GM21528 (cell line): ENCODE data around the gene FBXO3.

Source experiments
- ATAC-seq: cut with Tn5 transposase; IDR thresholded peaks from one replicate; pipeline ENCODE4 v1.9.1; 2021; ENCODE audit warnings: mild to moderate bottlenecking, moderate library complexity; ENCODE audit not compliant: unreplicated experiment, low FRiP score

FBXO3 gene

DNA sequence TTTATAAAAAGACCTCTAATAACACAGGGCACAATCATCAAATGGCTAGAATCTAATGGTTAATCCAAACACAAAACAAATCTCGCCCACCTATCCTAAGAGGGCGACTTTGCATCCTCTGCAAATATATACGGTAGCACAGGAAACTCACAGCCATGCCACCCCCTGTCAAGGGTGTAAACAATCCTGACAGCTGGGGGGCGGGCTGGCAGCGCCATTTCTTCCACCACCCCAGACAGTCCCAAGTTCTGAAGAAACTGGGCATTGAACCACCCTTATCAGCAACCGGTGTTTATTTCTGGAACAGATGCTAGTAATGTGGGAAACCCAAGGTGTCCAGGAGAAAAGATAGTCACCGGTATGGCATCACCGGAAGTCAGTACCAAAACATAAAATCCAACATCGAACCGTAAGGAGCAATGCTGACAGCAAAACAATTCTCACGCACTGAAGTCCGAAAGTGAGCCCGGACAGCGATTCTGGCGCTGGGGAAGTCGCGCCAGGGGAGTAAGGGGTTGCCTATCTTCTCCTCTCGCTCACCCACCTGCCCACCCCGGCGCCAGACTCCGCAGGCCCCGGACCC is 825 bp downstream of the FBXO3 start:
- ATAC-seq, result peak; percentile 23

DNA sequence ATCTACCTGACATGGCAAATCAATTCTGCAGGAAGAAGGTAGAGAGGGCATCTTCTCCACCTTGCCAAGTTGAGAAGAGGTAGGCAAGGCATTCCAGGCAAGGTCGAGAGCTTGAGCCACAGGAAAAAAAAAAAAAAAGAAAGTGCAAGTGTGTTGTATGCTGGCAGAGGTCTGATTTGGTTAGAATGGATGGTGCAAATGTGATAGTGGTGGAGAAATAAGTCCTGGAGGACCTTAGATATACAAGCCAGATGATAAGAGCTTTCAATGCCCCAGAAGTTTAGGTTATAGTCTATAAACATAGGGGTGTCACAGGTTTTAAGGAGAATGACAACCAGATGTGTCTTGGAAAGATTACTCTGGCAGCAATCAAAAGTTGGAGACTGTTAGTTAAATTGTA is 1.4 kb downstream of the FBXO3 start:
- no peak for ATAC-seq

DNA sequence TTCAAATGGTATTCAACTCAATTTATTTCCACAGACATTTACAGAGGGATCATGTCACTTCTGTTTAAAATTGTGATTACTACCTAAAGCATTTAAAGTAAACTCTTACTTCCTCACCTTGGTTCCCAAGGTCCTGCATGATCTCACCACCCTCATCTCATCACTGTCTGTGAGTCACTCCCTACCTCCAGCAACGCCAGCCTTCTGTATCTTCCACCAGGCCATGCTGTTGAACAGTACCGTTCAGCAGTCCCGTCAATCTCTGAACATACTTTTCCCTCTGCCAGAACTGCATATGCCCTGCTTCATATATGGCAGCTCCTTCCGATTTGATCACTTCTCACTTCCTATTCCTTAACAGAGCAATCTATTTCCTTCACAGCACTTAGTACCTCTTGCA is 2.0 kb downstream of the FBXO3 start:
- ATAC-seq, result no peak

DNA sequence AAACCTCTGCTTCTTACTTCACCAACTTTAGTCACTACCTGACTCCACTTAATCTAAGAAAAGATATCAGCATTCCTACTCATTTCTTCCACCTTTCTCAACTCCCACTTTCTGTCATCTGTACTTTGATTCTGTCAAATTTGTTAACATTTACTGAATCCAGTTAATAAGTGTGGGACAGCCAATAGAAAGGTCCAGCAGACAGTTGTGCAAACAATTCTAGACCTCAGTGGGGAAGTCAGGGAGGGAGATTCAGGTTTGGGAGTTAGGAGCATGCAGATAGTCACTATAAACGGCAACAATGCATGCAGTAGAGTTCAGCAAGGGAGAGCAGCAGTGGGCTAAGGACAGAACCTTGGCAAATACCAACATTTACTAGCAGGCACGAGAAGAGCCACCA is 4.1 kb downstream of the FBXO3 start:
- no peak for ATAC-seq

DNA sequence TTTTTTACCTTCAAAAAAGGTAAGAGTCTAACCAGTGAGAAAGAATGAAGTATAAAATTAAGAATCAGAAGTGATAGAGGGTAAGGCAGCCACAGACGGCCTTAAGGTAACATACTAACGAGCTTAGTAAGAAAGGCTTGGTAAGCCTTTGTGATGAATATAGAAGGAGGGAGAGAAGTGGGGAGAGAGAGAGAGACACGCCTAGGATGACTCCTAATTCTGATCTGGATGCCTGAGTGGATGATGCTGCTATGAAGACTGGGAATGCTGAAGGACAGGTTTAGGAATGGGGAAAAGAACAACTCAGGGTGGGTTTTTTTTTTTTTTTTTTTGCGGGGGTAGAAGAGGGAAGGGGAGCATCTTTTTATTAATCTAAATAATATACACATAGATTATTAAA is 4.8 kb downstream of the FBXO3 start:
- ATAC-seq, result no peak

DNA sequence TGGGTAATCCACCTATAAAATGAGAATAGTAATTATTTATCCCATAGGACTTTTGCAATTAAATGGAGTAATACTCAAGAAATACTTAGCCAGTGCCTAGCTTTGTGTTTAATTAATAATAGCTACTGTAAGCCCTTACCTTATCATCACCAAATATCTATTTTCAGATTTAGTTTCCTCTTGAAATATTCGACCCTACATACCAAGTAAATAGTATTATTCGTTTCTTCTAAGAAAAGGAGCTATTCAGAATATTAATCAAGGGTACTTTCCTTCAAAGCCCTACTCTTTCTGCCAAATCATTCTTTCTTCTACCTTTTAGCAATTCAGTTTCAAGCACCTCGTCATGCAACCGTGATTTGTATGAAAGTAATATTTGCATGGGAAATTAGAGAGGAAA is 6.7 kb downstream of the FBXO3 start:
- no peak for ATAC-seq

DNA sequence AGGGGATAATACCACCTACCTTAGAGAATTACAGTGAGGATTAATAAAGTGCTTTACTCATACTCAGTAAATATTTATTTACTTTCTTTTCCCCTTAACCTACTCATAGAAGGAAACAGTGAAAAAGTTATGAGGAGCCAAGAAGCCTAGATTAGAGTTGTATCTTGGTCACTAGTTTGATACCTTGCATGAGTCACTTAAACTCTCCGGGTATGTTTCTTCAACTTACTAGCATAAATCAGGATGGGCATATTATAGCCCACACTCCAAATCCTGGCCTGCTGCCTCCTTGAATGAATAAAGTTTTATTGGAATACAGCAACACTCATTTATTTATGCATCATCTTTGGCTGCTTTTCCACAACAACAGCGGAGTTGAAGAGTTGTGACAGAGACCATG is 8.2 kb downstream of the FBXO3 start:
- ATAC-seq, result no peak

DNA sequence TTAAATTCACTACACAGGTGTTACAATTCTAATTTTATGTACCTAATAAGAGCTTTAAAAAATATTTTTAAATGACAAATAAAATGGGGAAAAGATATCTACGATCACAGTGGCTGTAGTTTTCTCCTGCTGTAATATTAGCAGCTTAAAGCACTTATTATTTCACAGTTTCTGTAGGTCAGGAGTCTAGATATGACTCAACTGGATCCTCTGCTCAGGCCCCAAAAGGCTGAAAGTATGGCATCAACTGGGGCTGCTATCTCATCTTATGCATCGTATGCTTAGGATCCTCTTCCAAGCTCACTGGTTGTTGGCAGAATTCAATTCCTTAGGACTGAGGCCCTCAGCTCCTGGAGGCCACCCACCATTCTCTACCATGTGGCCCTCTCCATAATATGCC is 12.8 kb downstream of the FBXO3 start:
- ATAC-seq, result no peak

DNA sequence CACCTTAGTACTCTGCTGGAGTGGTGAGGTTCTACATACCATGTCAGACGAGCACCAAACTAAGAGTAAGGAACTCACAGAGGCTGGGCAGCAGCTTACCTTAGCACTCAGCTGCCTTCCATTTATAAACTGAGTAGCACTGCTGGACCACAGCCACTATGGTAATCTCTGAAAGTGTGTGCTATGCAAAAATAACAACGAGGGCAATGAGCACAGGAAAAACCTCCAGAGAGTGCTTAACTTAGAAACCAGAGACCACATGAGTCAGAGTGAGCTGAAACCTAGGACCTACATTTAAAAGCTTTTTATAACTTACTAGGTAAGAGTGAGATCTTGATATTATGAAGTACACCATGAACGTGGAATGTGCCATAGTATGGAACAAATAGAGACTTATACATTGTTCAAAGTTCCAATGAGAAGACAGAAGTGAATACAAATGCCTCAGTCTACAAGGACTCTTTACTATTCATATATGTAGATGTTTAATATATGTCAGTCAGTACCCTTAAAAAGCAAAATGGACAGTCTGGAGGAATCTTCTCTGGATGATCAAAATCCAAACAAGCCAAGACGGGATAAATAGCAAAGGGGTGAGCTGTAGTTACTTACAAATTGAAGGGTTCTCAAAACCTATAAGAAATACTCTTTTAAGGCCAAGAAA is 20.9 kb downstream of the FBXO3 start:
- ATAC-seq, result peak; percentile 99

DNA sequence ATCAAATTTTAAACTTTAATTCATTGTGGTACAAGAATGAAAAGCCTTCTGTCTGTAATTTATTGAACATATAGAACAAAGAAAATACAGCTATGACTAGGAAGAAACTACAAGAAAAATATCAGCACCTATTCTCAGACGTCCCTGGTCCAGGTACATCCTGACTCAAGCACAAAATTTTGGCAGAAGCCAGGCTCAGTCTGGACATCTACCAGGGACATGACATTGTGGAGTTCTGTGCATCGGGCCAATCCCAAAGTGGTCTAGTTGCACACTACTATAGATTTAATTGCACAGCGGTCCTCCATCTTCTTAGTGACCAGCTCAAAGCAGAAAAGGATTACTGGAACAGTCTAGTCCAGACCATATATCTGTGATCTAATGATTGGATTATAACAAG is 22.4 kb downstream of the FBXO3 start:
- no peak for ATAC-seq

DNA sequence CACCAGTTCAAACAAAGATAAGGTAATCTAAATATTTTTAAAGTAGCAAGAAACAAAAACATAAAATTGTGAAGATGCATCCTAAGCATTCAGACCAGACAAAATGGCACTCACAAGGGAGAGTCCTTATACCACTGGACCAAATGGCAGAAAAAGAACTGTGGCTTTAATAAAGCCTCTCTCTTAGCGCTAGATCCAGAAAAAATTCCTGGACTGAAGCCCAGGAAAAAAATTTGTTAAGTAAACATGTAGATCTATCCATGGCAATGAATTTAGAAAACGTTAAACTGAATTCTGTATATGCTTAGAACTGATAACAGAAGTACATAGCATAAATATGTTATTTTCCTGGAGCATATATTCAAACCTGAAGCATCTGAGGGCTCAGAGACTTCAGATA is 26.3 kb downstream of the FBXO3 start:
- no peak for ATAC-seq

DNA sequence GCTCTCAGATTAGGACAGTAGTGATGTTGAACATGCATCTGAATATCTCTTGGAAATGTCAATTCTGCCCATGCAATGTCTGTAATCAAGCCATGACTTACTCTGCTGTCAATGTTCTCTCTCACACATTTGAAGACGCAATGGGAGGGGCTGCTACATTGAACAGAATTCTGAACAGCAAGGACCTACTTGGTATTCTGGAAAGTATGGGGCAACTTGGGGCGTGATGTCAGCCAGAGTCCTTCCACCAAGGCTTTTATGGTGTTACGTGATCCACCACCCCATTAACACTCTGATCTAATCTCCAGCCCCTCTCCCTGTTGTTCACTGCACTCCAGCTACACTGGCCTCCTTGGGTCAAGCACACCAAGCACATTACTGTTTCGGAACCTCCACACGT is 31.0 kb downstream of the FBXO3 start:
- ATAC-seq, result no peak

DNA sequence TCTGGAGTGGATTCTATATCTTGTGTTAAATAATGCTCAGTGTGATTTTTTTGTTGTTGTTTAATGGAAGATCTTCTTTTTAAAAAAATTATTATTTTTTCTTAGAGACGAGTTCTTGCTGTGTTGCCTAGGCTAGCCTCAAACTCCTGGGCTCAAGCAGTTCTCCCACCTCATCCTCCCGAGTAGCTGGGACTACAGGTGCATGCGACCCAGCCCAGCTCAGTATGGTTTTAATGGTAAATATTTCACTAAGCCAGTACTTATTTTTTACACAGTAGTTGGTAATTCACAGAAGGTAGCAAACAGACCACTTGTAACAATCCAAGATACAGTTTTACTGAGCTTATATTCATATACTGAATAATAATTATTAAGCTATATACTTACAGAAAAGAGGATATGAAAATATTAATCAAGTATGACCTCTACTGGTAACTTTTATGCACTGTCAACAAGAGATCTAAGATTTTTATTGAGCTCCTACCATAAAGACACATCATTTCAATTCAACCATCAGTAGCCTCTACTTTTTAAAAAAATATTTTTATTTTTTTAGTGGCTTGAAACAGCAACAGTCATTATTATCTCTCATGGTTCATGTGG is 32.0 kb downstream of the FBXO3 start:
- ATAC-seq, result no peak

DNA sequence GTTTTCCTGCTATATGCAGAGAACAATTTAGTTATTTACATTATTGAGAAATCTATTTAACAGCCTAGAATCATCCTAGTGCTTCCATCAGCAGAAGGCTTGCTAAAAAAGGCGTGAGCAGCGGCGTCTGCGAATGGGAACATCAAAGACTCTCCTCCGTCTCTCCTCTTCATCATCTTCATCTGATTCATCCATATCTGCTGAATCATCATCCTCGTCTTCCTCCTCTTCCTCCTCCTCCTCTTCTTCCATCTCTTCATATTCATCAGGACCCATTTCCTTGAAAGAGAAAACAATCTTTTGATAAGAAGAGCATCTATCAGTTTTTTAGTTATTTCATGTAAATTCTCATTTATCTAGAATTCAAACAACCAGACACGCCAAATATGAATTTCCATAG is 32.5 kb downstream of the FBXO3 start:
- ATAC-seq, result no peak

DNA sequence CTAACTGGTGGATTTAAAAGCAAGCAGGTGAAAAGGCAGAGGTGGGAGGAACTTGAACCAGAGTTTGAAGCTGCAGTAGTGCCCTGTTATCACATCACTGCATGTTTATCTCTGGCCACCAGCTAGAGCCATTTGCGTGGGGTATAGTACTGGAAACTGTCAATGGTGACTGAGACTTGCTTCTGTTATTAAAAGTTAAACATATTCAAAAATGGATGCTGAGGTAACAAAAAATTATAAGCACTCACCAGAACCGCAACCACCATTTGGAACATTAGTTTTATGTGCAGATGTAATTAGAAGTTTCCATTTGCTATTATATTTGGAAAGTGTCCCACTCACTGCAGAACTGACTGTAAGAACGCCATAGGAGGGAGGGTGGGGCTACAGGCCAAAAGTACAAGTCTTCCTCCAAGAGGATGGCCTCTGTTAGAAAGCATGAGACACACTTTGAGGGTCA is 36.9 kb downstream of the FBXO3 start:
- no peak for ATAC-seq

DNA sequence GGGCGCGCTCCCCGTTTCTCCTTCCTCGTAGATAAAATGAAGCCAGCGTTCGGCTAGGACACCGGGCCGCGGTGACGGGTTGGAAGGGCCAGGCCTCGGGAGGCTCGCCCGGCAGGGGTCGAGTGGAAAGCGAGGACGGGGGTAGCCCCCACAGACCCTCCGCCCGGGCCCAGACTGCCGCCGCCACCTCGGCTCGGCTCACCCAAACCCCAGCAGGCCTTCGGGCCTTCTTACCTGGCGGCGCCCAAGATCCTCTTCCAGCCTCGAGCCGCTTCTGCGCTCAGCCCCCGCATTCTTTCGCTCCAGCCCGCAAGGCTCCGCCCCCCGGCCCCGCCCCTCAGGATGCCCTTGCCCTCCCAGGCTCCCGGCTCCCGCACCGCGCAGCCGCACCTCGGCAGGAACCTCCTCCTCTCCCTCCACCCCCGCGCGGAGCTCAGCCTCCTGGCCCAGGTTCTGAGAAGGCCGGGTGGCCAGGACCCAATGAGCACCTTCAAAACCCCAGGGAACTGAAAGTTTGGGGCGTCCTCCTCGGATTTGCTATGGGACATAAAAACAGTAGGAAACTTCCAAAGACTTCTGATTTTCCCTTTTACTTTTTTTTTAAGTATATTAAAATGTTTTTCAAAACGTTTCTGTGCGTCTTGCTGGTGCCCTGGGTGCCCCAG is 38.0 kb downstream of the FBXO3 start, which contains the start of gene CD59:
CD59 (minus strand) TSS at position 276 of the 665 bp plus-strand sequence. CDS start 13,978 bp downstream, outside the sequence.
- peak; percentile 65 for ATAC-seq

DNA sequence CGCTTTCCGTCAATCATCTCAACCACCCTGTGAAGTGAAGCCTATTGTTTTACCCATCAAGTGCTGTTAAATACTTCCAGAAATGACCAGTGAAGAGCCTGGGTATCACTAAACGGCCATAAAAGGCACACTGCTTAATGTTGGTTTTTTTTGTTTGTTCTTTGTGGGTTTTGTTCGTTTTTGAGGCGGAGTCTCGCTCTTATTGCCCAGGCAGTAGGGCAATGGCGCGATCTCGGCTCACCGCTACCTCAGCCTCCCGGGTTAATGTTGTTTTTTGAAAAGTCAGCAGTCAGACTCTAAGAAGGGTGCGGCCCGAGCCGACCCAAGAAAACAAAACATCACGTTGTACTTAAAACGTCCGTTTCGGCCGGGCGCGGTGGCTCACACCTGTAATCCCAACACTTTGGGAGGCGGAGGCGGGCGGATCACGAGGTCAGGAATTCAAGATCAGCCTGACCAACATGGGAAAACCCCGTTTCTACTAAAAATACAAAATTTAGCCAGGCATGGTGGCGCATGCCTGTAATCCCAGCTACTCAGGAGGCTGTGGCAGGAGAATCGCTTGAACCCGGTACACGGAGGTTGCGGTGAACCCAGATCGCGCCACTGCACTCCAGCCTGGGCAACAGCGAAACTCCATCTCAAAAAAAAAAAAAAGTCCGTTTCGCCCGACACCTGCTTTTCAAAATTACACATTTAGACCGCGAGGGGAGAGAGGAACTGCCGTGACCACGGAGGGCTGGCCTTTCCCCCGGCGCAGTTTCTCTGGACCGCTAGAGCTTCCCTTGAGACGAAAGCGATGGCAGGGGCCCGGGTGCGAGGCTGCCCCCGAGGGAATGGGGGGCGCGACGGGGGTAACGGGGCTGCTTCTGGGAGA is 38.8 kb downstream of the FBXO3 start:
- ATAC-seq, result peak; percentile 64

DNA sequence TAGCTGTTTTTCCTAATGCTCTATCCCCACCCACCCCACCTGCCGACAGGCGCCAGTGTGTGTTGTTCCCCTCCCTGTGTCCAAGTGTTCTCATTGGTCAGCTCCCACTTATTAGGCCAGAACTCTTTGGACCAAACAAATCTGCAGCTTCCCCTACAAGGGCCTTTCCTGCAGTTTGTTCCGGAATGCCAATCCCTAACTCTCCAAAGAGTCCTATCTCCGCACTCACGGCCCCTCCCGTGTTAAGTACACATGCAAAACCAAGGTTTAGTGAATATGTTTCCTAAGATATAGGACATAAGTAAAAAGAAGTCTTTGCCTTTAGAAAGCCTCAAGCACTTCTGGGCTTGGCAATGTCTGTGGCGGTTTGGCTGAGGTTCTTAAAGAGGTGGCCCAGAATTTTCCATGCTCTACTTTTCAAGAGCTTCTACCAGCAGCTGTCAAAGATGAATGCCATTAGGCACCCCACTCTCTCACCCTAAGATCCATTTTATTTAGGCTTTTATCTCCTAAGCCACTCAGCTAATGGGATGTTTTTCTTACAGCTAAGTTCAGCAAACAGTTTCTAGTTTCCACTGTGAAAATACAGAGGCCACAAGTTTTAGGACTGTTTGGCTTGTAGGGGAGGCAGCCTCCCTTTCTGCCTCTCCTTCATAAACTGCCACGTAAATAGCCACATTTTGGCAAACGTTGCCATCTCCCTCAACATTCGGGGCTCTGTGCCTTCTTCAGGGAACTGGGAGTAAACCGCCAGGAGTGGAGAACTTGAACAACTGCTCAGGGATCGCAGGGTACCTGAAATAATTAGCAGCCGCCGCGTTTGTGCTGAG is 39.7 kb downstream of the FBXO3 start:
- no peak for ATAC-seq

DNA sequence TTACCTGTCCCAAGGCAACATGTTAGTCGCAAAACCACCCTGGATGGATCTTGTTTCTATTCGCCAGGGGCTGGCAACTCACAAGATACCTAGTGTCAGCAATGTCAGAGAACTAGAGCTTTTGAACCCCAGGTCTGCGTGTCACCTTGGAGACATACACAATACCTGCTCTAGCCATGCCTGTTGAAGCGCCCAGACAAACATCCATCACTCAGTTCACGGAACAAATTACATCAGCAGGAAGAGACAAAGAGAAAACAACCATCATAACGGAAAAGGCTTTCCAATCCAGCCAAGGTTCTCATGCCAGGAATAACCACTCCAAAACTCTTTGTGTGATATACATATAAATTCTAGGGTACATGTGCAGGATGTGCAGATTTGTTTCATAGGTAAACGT is 40.3 kb downstream of the FBXO3 start:
- no peak for ATAC-seq
